ENCODE data around the gene CTBS. TPM values are rescaled to one million over a fixed set of nuclear protein-coding genes. Genes with fewer than 3 reads are reported as not detected.
A peak's percentile ranks its signal among the peaks of the same experiment; 100 is the strongest.

The CTBS gene
- total RNA-seq, 1 experiment from 2014 or later: 47.7 TPM

DNA sequence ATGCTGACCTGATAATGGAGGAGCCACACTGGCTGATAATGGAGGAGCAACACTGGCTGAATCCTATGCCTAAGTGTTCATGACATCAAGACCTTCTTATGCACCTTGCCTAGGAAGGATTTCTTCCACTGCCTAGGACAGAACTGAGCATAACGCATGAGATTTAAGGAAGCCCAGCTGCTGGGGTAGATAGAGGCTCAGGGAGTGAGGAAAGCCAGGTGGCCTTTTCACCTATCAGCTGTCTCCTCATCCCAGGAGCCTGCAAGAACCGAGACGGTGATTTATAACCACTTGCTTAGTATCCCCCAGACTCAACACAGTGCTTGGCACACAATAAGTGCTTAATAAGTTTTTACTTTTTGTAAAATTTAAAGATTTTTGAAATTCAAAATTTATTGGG lies 7.4 kb upstream of the CTBS start:
- DNase-seq (ENCODE audit: low read depth, low spot score): no peak
- Histone ChIP-seq H3K36me3 (ENCODE audit: control insufficient read depth, insufficient read depth, low read length) (no peaks in the 10 kb centered on the region), H3K27me3 (ENCODE audit: control insufficient read depth, insufficient read depth, low read length) (no peaks in the 10 kb centered on the region), H3K4me3 (ENCODE audit: low read depth in 2 of 2, low read length in 2 of 2) (no peak overlapping the region), H3K27ac (ENCODE audit: low read length) (no peak overlapping the region), H3K4me1 (ENCODE audit: control insufficient read depth, insufficient read depth, low read length) (no peaks in the 10 kb centered on the region), H3K9me3 (ENCODE audit: control insufficient read depth, insufficient read depth, low read depth, low read length) (peaks cover 3% of the 10 kb centered on the region; the same call in 1 of the 2 replicates)
- intact Hi-C loops (cut with micrococcal nuclease; ENCODE audit: unreplicated experiment) (no loop called here), in situ Hi-C loops (cut with HindIII; ENCODE audit: low pct_unique_long_range_greater_than_20kb, low sequenced_read_pairs) (no loop called here)
- 0 out of 2 replicates have a peak, but pooled peaks have one; percentile 17 for ATAC-seq
- POLR2A ChIA-PET: no interaction called here
- CTCF ChIA-PET: no interaction called here
- BruUV-seq (replicated peaks): no TSS peak
- TF ChIP-seq POLR2AphosphoS5 (IDR thresholded peaks at IDR 0.05; ENCODE audit: low read depth, low read length) (no peak), SIN3A (IDR thresholded peaks at IDR 0.05; ENCODE audit: borderline replicate concordance, insufficient read depth, low read depth, low read length) (no peak), TCF7L2 (IDR thresholded peaks at IDR 0.05; ENCODE audit: low read depth, low read length) (no peak)
- TF ChIP-seq, protein P1, sequence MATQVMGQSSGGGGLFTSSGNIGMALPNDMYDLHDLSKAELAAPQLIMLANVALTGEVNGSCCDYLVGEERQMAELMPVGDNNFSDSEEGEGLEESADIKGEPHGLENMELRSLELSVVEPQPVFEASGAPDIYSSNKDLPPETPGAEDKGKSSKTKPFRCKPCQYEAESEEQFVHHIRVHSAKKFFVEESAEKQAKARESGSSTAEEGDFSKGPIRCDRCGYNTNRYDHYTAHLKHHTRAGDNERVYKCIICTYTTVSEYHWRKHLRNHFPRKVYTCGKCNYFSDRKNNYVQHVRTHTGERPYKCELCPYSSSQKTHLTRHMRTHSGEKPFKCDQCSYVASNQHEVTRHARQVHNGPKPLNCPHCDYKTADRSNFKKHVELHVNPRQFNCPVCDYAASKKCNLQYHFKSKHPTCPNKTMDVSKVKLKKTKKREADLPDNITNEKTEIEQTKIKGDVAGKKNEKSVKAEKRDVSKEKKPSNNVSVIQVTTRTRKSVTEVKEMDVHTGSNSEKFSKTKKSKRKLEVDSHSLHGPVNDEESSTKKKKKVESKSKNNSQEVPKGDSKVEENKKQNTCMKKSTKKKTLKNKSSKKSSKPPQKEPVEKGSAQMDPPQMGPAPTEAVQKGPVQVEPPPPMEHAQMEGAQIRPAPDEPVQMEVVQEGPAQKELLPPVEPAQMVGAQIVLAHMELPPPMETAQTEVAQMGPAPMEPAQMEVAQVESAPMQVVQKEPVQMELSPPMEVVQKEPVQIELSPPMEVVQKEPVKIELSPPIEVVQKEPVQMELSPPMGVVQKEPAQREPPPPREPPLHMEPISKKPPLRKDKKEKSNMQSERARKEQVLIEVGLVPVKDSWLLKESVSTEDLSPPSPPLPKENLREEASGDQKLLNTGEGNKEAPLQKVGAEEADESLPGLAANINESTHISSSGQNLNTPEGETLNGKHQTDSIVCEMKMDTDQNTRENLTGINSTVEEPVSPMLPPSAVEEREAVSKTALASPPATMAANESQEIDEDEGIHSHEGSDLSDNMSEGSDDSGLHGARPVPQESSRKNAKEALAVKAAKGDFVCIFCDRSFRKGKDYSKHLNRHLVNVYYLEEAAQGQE (IDR thresholded peaks at IDR 0.05; ENCODE audit: insufficient read depth in 1 of 2, low read depth in 2 of 2, low read length in 1 of 2): no peak
- TF ChIP-seq, protein P2, sequence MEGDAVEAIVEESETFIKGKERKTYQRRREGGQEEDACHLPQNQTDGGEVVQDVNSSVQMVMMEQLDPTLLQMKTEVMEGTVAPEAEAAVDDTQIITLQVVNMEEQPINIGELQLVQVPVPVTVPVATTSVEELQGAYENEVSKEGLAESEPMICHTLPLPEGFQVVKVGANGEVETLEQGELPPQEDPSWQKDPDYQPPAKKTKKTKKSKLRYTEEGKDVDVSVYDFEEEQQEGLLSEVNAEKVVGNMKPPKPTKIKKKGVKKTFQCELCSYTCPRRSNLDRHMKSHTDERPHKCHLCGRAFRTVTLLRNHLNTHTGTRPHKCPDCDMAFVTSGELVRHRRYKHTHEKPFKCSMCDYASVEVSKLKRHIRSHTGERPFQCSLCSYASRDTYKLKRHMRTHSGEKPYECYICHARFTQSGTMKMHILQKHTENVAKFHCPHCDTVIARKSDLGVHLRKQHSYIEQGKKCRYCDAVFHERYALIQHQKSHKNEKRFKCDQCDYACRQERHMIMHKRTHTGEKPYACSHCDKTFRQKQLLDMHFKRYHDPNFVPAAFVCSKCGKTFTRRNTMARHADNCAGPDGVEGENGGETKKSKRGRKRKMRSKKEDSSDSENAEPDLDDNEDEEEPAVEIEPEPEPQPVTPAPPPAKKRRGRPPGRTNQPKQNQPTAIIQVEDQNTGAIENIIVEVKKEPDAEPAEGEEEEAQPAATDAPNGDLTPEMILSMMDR (IDR thresholded peaks at IDR 0.05): no peak

- ChIA-PET CTCF (interaction anchor here (0.7 kb wide), 2 partner anchors 30 to 70 kb away, joined by 3 to 4 read pairs; no protein-coding TSS in a partner anchor), POLR2A (interaction anchor here (0.9 to 1.0 kb wide), 2 partner anchors 65 to 69 kb away, joined by 3 read pairs; partner anchors contain the start of genes GNG5 and SPATA1)
- no peaks in the 10 kb centered on the region for H3K27me3 ChIP-seq (ENCODE audit: control insufficient read depth, insufficient read depth, low read length)
- peaks cover 33% of the 10 kb centered on the region for H3K4me1 ChIP-seq (ENCODE audit: control insufficient read depth, insufficient read depth, low read length)
- in situ Hi-C loops (cut with HindIII; ENCODE audit: low pct_unique_long_range_greater_than_20kb, low sequenced_read_pairs) (no loop called here), intact Hi-C loops (cut with micrococcal nuclease; ENCODE audit: unreplicated experiment) (no loop called here)
- H3K9me3 ChIP-seq (ENCODE audit: control insufficient read depth, insufficient read depth, low read depth, low read length): peaks cover 3% of the 10 kb centered on the region; the same call in 1 of the 2 replicates
- ATAC-seq (no peak), DNase-seq (ENCODE audit: low read depth, low spot score) (no peak)
- H3K27ac ChIP-seq (ENCODE audit: low read length): peak overlapping the region; percentile 91
- TF ChIP-seq, protein P2 (IDR thresholded peaks at IDR 0.05): no peak
- TF ChIP-seq, protein P1 (IDR thresholded peaks at IDR 0.05; ENCODE audit: insufficient read depth in 1 of 2, low read depth in 2 of 2, low read length in 1 of 2): no peak
- TF ChIP-seq SIN3A (IDR thresholded peaks at IDR 0.05; ENCODE audit: borderline replicate concordance, insufficient read depth, low read depth, low read length): no peak
- no peak for TF ChIP-seq POLR2AphosphoS5 (IDR thresholded peaks at IDR 0.05; ENCODE audit: low read depth, low read length)
- no peak for TF ChIP-seq TCF7L2 (IDR thresholded peaks at IDR 0.05; ENCODE audit: low read depth, low read length)
- BruUV-seq (replicated peaks): TSS peak; percentile 93
- no peaks in the 10 kb centered on the region for H3K36me3 ChIP-seq (ENCODE audit: control insufficient read depth, insufficient read depth, low read length)
- peak overlapping the region; percentile 66 to 81 for H3K4me3 ChIP-seq (ENCODE audit: low read depth in 2 of 2, low read length in 2 of 2)
These were observed 696 bp upstream of the CTBS start for GRCh38 chr1:84574936-84575335.

Measured in Panc1 (cell line).